ENCODE data around the gene MGST2. TPM values are rescaled to one million over a fixed set of nuclear protein-coding genes. Genes with fewer than 3 reads are reported as not detected.
A peak's percentile ranks its signal among the peaks of the same experiment; 100 is the strongest.

Gene MGST2
- total RNA-seq, 1 donor from 2014 or later = 66.1 TPM

DNA sequence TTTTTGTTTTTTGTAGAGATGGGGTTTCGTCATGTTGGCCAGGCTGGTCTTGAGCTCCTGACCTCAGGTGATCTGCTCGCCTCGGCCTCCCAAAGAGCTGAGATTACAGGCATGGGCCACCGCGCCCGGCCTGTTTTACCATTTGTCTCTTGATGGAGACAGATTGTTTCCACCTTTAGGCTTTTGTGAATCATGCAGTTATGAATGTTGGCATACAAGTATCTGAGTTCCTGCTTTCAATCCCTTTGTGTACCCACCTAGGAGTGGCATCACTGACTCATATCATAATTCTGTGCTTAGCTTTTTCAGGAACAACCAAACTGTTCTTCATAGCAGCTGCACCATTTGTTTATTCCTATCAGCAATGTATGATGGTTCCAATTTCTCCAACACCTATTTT lies 20.2 kb upstream of the MGST2 start:
- no peaks in the 10 kb centered on the region for H3K9me3 Mint-ChIP-seq (ENCODE audit: low read depth)
- H3K27me3 Mint-ChIP-seq = no peaks in the 10 kb centered on the region
- TF ChIP-seq, protein P1, sequence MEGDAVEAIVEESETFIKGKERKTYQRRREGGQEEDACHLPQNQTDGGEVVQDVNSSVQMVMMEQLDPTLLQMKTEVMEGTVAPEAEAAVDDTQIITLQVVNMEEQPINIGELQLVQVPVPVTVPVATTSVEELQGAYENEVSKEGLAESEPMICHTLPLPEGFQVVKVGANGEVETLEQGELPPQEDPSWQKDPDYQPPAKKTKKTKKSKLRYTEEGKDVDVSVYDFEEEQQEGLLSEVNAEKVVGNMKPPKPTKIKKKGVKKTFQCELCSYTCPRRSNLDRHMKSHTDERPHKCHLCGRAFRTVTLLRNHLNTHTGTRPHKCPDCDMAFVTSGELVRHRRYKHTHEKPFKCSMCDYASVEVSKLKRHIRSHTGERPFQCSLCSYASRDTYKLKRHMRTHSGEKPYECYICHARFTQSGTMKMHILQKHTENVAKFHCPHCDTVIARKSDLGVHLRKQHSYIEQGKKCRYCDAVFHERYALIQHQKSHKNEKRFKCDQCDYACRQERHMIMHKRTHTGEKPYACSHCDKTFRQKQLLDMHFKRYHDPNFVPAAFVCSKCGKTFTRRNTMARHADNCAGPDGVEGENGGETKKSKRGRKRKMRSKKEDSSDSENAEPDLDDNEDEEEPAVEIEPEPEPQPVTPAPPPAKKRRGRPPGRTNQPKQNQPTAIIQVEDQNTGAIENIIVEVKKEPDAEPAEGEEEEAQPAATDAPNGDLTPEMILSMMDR (IDR thresholded peaks at IDR 0.05; ENCODE audit: unreplicated experiment) = no peak
- no peaks in the 10 kb centered on the region for H3K36me3 Mint-ChIP-seq (ENCODE audit: insufficient read depth)
- no peak for DNase-seq (ENCODE audit: low spot score, unreplicated experiment)
- H3K27ac Mint-ChIP-seq = no peak overlapping the region
- no peak overlapping the region for H3K4me3 Mint-ChIP-seq (ENCODE audit: low read depth)
- peaks cover 8% of the 10 kb centered on the region for H3K4me1 Mint-ChIP-seq (ENCODE audit: low read depth)

DNA sequence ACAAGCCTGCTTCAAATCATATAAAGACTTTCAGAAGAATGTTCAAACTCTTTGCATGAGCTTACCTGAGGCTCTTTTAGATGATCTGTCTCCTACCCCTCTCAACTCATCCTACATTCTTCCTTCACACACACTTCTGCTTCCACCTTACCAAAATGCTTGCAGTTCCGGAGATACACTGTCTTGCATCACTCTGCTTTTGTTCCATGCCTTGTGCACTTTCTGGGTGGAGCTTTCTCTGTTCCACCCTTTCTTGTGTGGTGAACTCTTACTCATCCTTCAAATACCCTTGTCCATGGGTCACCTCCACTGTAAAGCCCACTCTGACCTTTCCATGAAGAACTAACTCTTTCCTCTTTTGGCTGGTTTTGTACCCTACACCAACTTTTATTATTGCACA lies 18.4 kb upstream of the MGST2 start:
- peaks cover 12% of the 10 kb centered on the region for H3K4me1 Mint-ChIP-seq (ENCODE audit: low read depth)
- H3K27me3 Mint-ChIP-seq = no peaks in the 10 kb centered on the region
- H3K36me3 Mint-ChIP-seq (ENCODE audit: insufficient read depth) = no peaks in the 10 kb centered on the region
- H3K4me3 Mint-ChIP-seq (ENCODE audit: low read depth) = no peak overlapping the region
- H3K27ac Mint-ChIP-seq = no peak overlapping the region
- DNase-seq (ENCODE audit: low spot score, unreplicated experiment) = no peak
- H3K9me3 Mint-ChIP-seq (ENCODE audit: low read depth) = no peaks in the 10 kb centered on the region
- TF ChIP-seq, protein P1 (IDR thresholded peaks at IDR 0.05; ENCODE audit: unreplicated experiment) = no peak

DNA sequence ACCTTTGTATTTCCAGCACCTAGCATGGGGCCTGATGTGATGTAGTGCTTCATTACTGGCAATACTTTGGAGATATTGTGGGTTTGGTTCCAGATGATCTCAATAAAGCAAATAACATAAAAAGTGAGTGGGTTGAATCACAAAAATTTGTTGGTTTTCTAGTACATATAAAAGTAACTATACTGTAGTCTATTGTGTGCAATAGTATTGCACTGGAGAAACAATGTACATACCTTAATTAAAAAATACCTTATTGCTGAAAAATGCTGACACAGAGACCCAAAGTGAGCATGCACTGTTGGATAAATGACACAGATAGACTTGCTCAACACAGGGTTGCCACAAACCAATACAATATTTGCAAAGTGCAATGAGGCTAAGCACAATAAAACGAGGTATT lies 17.7 kb upstream of the MGST2 start:
- no peak overlapping the region for H3K27ac Mint-ChIP-seq
- H3K9me3 Mint-ChIP-seq (ENCODE audit: low read depth) = no peaks in the 10 kb centered on the region
- no peak for DNase-seq (ENCODE audit: low spot score, unreplicated experiment)
- no peaks in the 10 kb centered on the region for H3K27me3 Mint-ChIP-seq
- peaks cover 12% of the 10 kb centered on the region for H3K4me1 Mint-ChIP-seq (ENCODE audit: low read depth)
- TF ChIP-seq, protein P1 (IDR thresholded peaks at IDR 0.05; ENCODE audit: unreplicated experiment) = no peak
- no peak overlapping the region for H3K4me3 Mint-ChIP-seq (ENCODE audit: low read depth)
- H3K36me3 Mint-ChIP-seq (ENCODE audit: insufficient read depth) = no peaks in the 10 kb centered on the region

DNA sequence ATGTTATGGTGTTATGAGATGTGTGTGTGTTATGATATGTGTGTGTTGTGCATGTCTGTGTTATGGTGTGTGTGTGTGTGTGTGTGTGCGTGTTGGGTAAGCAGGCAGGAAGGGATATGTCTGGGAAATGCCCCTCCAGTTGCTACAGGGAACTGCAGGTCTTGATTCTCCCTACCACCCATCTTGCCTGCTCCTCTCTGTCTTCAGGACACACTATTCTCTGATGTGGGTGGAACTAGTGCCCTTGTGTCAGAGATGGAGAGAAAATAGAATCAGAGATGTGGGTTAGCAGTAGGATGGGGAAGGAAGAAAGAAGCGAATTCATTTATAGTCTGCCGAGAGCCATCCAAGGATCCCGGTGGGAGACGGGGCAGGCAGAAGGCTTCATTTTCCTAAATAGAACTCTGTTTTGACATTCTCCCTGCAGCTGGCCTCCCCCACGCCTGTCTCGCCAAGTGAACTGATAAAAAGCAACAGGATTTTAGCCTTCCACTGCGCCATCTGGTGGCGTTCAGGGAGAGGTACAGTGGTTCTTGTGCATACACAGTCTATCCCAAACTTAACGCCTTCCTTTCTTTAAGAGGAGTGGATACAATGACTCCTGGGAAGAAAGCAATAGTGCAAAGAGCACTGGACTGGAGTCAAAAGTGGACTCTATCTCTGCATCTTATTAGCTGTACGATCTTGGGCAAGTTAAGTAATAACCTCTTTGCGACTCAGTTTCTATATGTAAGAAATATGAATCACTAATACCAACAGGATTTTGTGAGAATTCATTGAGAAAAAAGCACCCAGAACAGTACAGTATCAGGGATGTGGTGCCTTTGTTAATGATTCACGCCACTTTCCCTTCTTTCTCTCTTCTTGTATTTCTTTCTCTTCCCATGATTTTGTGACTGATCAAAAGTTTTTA lies 14.1 kb upstream of the MGST2 start:
- H3K27ac Mint-ChIP-seq = no peak overlapping the region
- peaks cover 18% of the 10 kb centered on the region for H3K4me1 Mint-ChIP-seq (ENCODE audit: low read depth)
- H3K36me3 Mint-ChIP-seq (ENCODE audit: insufficient read depth) = no peaks in the 10 kb centered on the region
- peak; percentile 45 for DNase-seq (ENCODE audit: low spot score, unreplicated experiment)
- H3K4me3 Mint-ChIP-seq (ENCODE audit: low read depth) = no peak overlapping the region
- TF ChIP-seq, protein P1 (IDR thresholded peaks at IDR 0.05; ENCODE audit: unreplicated experiment) = peak; percentile 93
- H3K9me3 Mint-ChIP-seq (ENCODE audit: low read depth) = no peaks in the 10 kb centered on the region
- H3K27me3 Mint-ChIP-seq = no peaks in the 10 kb centered on the region

DNA sequence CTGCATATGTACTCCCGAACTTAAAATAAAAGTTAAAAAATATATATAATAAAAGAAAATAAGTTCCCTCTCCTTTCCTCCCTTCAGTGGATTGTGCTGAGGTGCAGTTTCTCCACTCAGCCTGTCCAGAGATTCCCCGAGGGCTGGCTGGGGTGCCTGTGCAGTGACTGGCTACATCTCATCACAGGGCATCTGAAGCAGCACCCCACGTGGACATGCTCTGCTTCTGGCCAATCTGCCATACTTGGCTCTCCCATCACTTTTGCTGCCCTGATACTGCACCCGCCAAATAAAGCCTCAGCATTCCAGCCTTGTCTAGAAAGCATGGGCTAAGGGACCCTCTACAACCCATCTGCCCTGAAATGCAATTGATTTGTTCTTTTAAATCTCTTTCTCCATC lies 11.1 kb upstream of the MGST2 start:
- Mint-ChIP-seq H3K9me3 (ENCODE audit: low read depth) (no peaks in the 10 kb centered on the region), H3K4me3 (ENCODE audit: low read depth) (no peak overlapping the region), H3K4me1 (ENCODE audit: low read depth) (peaks cover 37% of the 10 kb centered on the region), H3K36me3 (ENCODE audit: insufficient read depth) (no peaks in the 10 kb centered on the region), H3K27ac (no peak overlapping the region), H3K27me3 (no peaks in the 10 kb centered on the region)
- TF ChIP-seq, protein P1 (IDR thresholded peaks at IDR 0.05; ENCODE audit: unreplicated experiment) = no peak
- no peak for DNase-seq (ENCODE audit: low spot score, unreplicated experiment)
